ENCODE measurements around the gene KIAA1755. TPM values are rescaled to one million over a fixed set of nuclear protein-coding genes. Genes with fewer than 3 reads are reported as not detected.

The KIAA1755 gene
- total RNA-seq, 1 experiment from 2014 or later = not detected

DNA sequence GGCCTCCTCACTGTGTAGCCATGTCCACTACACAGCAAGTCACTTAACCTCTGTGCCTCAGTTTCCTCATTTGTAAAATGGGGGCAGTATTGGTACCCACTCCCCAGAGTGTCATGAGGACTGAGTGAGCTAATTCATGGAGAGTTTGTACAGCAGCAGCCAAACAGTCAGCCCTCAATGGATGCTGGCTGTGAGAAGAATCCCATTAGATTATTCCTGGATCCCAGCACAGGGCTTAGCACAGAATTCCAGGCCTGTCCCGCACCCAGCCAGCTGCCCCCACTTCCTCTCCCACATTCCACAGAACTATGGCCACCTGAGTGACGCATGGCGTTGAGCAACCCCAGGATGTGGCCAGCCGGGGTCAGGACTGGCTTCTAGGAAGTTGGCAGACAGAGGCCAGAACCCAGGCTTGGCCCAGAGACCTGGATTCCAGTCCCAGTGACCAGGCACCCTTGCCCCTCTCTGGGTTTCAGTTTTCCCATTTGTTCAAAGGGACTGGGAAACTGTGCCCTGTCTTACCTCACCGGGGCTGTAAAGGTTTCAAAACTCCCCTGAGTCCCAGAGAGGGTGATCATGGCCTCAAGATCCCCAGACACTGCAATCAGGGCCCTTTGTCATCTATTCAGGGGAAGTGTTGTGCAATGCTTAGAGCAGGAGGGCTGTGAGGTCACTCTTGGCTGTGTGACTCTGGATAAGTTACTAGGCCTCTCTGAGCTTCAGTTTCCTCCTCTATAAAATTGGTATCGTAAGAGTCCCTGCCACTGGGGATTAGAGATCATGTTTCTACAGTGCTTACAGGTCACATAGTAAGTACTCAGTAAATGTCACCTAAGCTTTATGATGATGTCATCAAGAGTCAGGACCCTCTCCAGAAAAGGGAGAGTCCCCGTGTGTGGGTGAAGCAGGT, 92.4 kb downstream of the KIAA1755 start:
- DNase-seq (ENCODE audit: low spot score) = no peak
- BruUV-seq (replicated peaks) = no TSS peak
- TF ChIP-seq EZH2 (IDR thresholded peaks at IDR 0.05; ENCODE audit: borderline replicate concordance, low read depth, low read length, poor library complexity, severe bottlenecking) (no peak), CTCF (conservative IDR thresholded peaks at IDR 0.05; ENCODE audit: low read depth, low read length) (no peak)
- Histone ChIP-seq H3K4me1 (ENCODE audit: insufficient read depth, low read length, poor library complexity, severe bottlenecking) (no peaks in the 10 kb centered on the region), H3K4me3 (ENCODE audit: low read depth, low read length, poor library complexity, severe bottlenecking) (no peak overlapping the region), H3K27ac (ENCODE audit: low read depth, low read length, poor library complexity, severe bottlenecking) (no peak overlapping the region), H3K36me3 (ENCODE audit: insufficient read depth, low read length, poor library complexity, severe bottlenecking) (no peaks in the 10 kb centered on the region), H3K9me3 (ENCODE audit: low read depth, low read length, poor library complexity, severe bottlenecking) (no peaks in the 10 kb centered on the region), H3K27me3 (replicated peaks; ENCODE audit: insufficient read depth, low read depth, low read length, poor library complexity) (no peaks in the 10 kb centered on the region)
- POLR2A ChIA-PET (ENCODE audit: low non-redundant PET) = no interaction called here
- intact Hi-C loops (cut with micrococcal nuclease; ENCODE audit: unreplicated experiment) = loop anchor here (5.0 kb wide), 1 partner anchor 96 kb away; no protein-coding TSS in a partner anchor
- CTCF ChIA-PET = interaction anchor here (1.9 kb wide), 1 partner anchor 111 kb away, joined by 5 read pairs; no protein-coding TSS in a partner anchor

DNA sequence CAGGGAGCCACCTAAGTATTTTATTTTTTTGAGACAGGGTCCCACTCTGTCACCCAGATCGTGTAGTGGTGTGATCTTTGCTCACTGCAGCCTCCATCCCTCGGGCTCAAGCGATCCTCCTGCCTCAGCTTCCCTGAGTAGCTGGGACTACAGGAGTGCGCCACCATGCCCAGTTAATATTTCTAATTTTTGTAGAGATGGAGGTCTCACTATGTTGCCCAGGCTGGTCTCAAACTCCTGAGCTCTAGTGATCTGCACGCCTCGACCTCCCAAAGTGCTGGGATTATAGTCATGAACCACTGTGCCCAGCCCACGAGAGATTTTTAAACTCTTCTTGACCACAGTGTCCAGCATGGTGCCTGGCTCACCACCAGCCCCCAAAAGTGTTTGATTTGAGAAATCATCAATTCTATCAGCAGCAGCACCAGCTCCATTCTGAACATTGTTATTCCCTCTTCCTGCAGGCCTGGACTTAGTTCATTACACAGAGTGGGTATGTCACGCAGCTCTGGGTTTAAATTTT, 93.1 kb downstream of the KIAA1755 start:
- intact Hi-C loops (cut with micrococcal nuclease; ENCODE audit: unreplicated experiment) = loop anchor here (5.0 kb wide), 1 partner anchor 95 kb away; no protein-coding TSS in a partner anchor
- ChIA-PET POLR2A (ENCODE audit: low non-redundant PET) (no interaction called here), CTCF (interaction anchor here (1.9 kb wide), 1 partner anchor 110 kb away, joined by 5 read pairs; no protein-coding TSS in a partner anchor)
- TF ChIP-seq EZH2 (IDR thresholded peaks at IDR 0.05; ENCODE audit: borderline replicate concordance, low read depth, low read length, poor library complexity, severe bottlenecking) (no peak), CTCF (conservative IDR thresholded peaks at IDR 0.05; ENCODE audit: low read depth, low read length) (no peak)
- H3K4me1 ChIP-seq (ENCODE audit: insufficient read depth, low read length, poor library complexity, severe bottlenecking) = no peaks in the 10 kb centered on the region
- H3K36me3 ChIP-seq (ENCODE audit: insufficient read depth, low read length, poor library complexity, severe bottlenecking) = no peaks in the 10 kb centered on the region
- H3K4me3 ChIP-seq (ENCODE audit: low read depth, low read length, poor library complexity, severe bottlenecking) = no peak overlapping the region
- no TSS peak for BruUV-seq (replicated peaks)
- no peak overlapping the region for H3K27ac ChIP-seq (ENCODE audit: low read depth, low read length, poor library complexity, severe bottlenecking)
- H3K9me3 ChIP-seq (ENCODE audit: low read depth, low read length, poor library complexity, severe bottlenecking) = no peaks in the 10 kb centered on the region
- DNase-seq (ENCODE audit: low spot score) = no peak
- no peaks in the 10 kb centered on the region for H3K27me3 ChIP-seq (replicated peaks; ENCODE audit: insufficient read depth, low read depth, low read length, poor library complexity)

GRCh38 chr20:38166703-38167233, 93.8 kb downstream of the KIAA1755 start:
- no peak for DNase-seq (ENCODE audit: low spot score)
- Histone ChIP-seq H3K36me3 (ENCODE audit: insufficient read depth, low read length, poor library complexity, severe bottlenecking) (no peaks in the 10 kb centered on the region), H3K4me3 (ENCODE audit: low read depth, low read length, poor library complexity, severe bottlenecking) (no peak overlapping the region), H3K9me3 (ENCODE audit: low read depth, low read length, poor library complexity, severe bottlenecking) (no peaks in the 10 kb centered on the region), H3K4me1 (ENCODE audit: insufficient read depth, low read length, poor library complexity, severe bottlenecking) (no peaks in the 10 kb centered on the region), H3K27ac (ENCODE audit: low read depth, low read length, poor library complexity, severe bottlenecking) (no peak overlapping the region), H3K27me3 (replicated peaks; ENCODE audit: insufficient read depth, low read depth, low read length, poor library complexity) (no peaks in the 10 kb centered on the region)
- CTCF ChIA-PET = interaction anchor here (0.6 to 1.9 kb wide), 2 partner anchors 109 to 393 kb away, joined by 5 to 7 read pairs; no protein-coding TSS in a partner anchor
- no peak for TF ChIP-seq EZH2 (IDR thresholded peaks at IDR 0.05; ENCODE audit: borderline replicate concordance, low read depth, low read length, poor library complexity, severe bottlenecking)
- TF ChIP-seq CTCF (conservative IDR thresholded peaks at IDR 0.05; ENCODE audit: low read depth, low read length) = no peak
- intact Hi-C loops (cut with micrococcal nuclease; ENCODE audit: unreplicated experiment) = loop anchor here (5.0 kb wide), 1 partner anchor 94 kb away; no protein-coding TSS in a partner anchor
- POLR2A ChIA-PET (ENCODE audit: low non-redundant PET) = no interaction called here
- no TSS peak for BruUV-seq (replicated peaks)
